GM21825 (cell line): ENCODE results near the gene PDCD1LG2.
A peak's percentile ranks its signal among the peaks of the same experiment; 100 is the strongest.
"Not testable (repeated sequence)": the region's sequence is repeated elsewhere in the genome, so short reads cannot be mapped to it uniquely, and the experiment has no call there.

Source experiments
- ATAC-seq: cut with Tn5 transposase; IDR thresholded peaks from one replicate; pipeline ENCODE4 v1.9.1; 2021; ENCODE audit warnings: mild to moderate bottlenecking, moderate library complexity; ENCODE audit not compliant: unreplicated experiment

PDCD1LG2 gene

DNA sequence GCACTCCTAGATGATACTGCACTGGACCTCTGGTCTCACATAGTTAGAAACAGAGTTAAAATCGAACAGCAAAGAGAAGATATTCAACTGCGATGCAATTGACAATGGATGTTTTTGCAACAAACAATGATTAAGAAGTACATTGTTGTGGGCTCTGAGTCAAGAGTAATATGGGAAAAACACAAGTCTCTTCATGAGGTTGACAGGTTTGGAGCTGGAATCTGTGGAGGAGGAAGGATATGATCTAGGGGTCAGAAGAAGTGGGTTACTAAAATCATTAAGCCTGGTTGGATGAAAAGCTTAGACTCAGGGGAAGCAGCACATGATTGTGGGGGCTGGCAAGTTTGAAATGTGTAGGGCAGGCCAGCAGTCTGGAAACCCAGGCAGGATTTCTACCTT is 53.1 kb downstream of the PDCD1LG2 start:
- no peak for ATAC-seq

DNA sequence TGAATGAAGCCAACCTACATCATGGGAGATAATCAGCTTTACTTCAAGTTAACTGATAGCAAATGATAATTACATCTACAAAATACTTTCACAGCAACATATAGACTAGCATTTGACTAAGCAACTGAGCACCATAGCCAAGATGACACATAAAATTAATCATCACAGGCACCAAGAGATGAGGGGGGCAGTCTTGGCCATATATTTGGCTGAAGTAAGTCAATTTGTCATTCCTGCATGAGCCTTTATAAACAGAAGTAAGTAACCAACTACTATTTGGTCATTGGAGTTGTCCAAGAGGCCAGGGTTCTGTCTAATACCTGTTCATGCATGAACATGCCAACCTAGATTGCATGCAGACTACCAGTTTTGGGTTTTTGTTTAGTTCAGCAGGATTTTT is 53.6 kb downstream of the PDCD1LG2 start:
- ATAC-seq, result no peak

DNA sequence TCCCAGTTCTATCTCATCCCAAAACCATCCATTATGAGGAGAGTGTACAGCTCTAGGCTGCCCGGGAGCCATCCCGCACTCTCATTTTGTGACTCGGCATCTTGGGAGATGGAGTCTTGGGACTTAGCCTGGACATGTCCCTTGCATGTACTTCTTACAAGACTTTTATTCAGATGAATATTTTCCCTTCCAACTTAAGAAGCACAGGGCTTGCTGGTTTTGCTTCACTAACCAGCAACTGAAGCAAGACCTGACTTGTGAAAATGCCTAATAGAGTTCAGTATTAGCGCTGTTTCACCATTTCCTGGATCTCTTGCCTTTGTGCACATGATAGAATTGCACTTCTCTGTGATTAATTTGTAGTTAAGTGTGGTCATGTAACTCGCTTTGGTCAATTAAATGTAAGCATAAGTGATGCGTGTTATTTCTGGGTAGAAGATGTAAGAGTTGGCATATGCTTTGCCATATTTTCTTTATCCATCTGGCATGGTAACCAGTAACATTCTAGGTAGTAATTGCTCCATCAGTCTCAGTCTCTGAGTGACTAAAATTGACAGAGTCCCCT is 55.8 kb downstream of the PDCD1LG2 start:
- ATAC-seq, result no peak

GRCh38 chr9:5568868-5569267 is 58.5 kb downstream of the PDCD1LG2 start:
- no peak for ATAC-seq

DNA sequence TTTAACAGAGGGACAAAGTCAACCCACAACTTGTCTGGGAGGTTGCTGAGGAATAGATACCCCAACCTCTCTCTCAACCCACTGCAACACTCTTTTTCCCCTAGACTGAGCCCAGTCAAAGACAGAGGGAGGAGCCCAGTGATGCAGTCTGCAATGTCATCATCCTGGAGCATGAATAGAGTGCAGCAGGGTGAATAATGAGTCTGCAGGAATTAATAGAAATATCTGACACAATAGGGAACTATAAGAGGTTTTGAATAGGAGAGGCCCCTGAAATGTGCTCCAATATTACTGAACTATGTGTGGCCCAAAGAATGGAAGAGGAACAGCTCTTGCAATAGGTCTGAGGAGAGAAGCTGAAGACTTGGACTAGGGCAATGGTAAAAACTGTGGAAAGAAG is 59.1 kb downstream of the PDCD1LG2 start:
- ATAC-seq, result peak; percentile 38

- ATAC-seq, result no peak
Observed at GRCh38 chr9:5569891-5570290, 59.6 kb downstream of the PDCD1LG2 start.

- ATAC-seq, result no peak
Observed at GRCh38 chr9:5571629-5572232, 61.4 kb downstream of the PDCD1LG2 start.

DNA sequence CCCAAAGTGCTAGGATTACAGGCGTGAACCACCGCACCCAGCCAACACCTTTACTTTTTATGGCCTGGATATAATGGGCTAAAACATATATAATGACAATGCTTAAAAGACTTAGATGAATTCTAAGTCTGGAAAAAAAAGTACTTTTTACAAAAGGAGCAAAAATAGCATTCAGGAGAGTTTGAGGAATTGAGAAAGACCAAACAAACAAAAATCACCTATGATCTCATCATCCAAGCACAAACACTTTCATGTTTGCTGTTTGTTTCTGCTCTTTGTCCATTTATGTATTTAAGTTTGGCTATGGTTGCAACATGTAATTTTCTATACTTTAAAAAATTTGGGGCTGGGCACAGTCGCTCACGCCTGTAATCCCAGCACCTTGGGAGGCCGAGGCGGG is 63.8 kb downstream of the PDCD1LG2 start:
- no peak for ATAC-seq

DNA sequence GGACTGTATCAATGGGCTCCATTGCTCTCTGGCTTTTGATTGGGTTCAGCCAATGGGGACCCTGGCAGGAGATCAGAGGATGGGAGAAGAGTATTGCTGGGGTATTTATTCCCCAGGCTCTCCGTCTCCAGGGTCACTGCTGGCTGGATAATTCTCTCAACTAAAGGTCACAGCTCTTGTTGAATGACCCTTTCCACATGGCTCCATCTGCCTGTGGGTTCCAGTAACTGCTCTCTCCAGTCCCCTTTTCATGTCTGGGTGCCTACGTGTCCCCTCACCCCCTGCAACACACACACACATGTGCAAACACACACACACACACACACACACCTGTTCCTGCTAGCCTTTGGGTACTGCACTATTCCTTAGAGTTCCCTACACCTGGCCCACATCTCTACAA is 64.7 kb downstream of the PDCD1LG2 start:
- ATAC-seq, result no peak

- ATAC-seq, result no peak
Observed at GRCh38 chr9:5577225-5577624, 66.9 kb downstream of the PDCD1LG2 start.

GRCh38 chr9:5578018-5578697 is 67.8 kb downstream of the PDCD1LG2 start:
- ATAC-seq, result no peak

GRCh38 chr9:5578698-5579085 is 68.4 kb downstream of the PDCD1LG2 start:
- ATAC-seq, result no peak

- no peak for ATAC-seq
Observed at GRCh38 chr9:5579881-5580280, 69.5 kb downstream of the PDCD1LG2 start.

- ATAC-seq, result no peak
Observed at GRCh38 chr9:5580650-5581049, 70.3 kb downstream of the PDCD1LG2 start.

DNA sequence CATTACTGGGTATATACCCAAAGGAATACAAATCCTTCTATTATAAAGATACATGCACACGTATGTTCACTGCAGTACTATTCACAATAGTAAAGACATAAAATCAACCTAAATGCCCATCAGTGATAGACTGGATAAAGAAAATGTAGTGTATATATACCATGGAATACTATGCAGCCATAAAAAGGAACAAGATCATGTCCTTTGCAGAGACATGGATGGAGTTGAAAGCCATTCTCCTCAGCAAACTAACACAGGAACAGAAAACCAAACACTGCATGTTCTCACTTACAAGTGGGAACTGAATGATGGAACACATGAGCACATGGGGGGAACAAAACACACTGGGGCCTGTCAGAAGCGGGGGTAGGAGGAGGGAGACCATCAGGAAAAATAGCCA is 71.4 kb downstream of the PDCD1LG2 start:
- ATAC-seq, result not testable (repeated sequence)

DNA sequence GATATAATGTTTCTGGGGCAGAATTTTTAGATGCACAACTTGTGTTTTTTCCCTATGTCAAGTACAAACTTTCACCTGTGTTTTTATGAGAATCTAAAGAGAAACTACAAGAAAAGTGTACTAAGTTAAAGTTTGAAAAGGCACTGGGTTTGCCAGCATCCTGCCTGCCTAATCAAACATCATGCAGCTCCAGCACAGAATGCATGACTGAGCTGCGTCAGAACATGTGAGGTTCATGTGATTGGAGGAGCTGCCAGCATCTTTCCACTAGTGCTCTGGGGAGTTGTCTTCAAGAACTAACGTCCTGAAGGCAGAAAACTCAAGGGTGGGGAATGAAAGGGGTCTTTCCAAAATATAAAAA is 72.5 kb downstream of the PDCD1LG2 start:
- ATAC-seq, result peak; percentile 51

GRCh38 chr9:5586391-5586802 is 76.1 kb downstream of the PDCD1LG2 start:
- ATAC-seq, result peak; percentile 30

DNA sequence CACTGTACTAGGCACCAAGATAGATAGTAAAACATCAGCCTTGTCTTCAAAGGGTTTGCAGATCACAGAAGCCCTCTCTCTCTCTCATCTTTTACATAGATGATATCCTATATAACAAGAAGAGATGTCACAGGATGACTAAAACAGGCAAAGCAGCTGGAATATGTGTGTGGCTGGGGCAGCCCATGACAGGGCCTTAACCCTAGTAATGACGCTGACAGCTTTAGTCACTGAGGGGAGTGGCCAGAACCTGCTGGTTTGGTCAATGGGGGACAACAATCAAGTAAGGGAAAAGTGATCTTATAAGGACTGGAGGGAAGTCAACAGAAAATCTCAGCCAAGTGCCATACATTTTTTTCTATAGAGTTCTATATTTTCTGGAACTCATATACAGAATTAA is 76.7 kb downstream of the PDCD1LG2 start:
- no peak for ATAC-seq

- ATAC-seq, result no peak
Observed at GRCh38 chr9:5592231-5592630, 81.9 kb downstream of the PDCD1LG2 start.

GRCh38 chr9:5592904-5593303 is 82.6 kb downstream of the PDCD1LG2 start:
- no peak for ATAC-seq

GRCh38 chr9:5593904-5594303 is 83.6 kb downstream of the PDCD1LG2 start:
- peak; percentile 43 for ATAC-seq

DNA sequence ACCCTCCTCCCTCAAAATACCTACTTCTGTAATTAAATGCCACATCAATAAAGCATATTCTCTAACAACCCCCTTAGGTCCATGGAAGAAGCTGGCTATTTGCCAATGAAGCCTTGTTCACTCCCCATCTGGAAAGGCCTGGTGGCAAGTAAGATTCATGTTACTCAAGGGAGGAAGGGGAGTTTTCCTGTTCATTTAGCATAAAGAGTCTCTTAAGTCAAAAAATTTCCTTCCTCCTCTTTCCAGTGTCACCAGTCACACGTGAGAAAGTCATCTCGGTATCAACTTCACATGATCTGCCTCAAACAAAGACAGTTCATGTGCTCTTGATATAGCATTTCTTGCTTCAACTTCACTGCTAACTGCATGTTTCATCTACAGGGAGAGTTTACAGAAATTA is 85.8 kb downstream of the PDCD1LG2 start:
- ATAC-seq, result no peak
